ENCODE data around the gene ZNF385D.

ZNF385D gene

GRCh38 chr3:21752749-21753347 lies 1.8 kb upstream of the ZNF385D start:
- Histone ChIP-seq H3K27ac (ENCODE audit: poor library complexity, severe bottlenecking) (no peak overlapping the region), H3K36me3 (ENCODE audit: low read depth) (no peaks in the 10 kb centered on the region), H3K4me3 (ENCODE audit: severe bottlenecking) (no peak overlapping the region), H3K27me3 (ENCODE audit: insufficient read depth, poor library complexity, severe bottlenecking) (peaks cover 15% of the 10 kb centered on the region), H3K9me3 (ENCODE audit: severe bottlenecking) (no peaks in the 10 kb centered on the region), H3K4me1 (ENCODE audit: insufficient read depth, poor library complexity, severe bottlenecking) (no peaks in the 10 kb centered on the region)
- ATAC-seq (ENCODE audit: low read depth) (no peak), DNase-seq (ENCODE audit: low spot score) (no peak)
- TF ChIP-seq, protein P1, sequence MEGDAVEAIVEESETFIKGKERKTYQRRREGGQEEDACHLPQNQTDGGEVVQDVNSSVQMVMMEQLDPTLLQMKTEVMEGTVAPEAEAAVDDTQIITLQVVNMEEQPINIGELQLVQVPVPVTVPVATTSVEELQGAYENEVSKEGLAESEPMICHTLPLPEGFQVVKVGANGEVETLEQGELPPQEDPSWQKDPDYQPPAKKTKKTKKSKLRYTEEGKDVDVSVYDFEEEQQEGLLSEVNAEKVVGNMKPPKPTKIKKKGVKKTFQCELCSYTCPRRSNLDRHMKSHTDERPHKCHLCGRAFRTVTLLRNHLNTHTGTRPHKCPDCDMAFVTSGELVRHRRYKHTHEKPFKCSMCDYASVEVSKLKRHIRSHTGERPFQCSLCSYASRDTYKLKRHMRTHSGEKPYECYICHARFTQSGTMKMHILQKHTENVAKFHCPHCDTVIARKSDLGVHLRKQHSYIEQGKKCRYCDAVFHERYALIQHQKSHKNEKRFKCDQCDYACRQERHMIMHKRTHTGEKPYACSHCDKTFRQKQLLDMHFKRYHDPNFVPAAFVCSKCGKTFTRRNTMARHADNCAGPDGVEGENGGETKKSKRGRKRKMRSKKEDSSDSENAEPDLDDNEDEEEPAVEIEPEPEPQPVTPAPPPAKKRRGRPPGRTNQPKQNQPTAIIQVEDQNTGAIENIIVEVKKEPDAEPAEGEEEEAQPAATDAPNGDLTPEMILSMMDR (IDR thresholded peaks at IDR 0.05; ENCODE audit: poor library complexity, severe bottlenecking): peak; percentile 32

DNA sequence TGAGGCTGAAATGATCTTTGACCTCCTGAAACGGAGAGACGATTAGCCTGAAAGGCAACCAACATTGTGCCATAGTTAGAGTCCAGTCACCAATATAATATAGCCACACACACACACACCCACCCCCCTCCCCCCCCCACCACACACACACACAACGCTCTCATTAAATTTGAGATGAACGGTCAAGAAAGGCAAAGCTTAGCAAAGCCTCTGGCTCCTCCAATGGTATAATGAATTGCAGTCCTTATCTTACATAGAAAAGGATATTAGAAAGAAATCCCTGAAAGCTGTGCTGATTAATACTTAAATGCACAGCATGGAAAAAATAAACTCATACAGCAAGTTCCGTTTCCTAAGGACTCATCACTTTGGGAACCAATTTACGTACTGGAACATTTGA lies 876 bp upstream of the ZNF385D start:
- Histone ChIP-seq H3K27me3 (ENCODE audit: insufficient read depth, poor library complexity, severe bottlenecking) (peaks cover 15% of the 10 kb centered on the region), H3K4me3 (ENCODE audit: severe bottlenecking) (no peak overlapping the region), H3K27ac (ENCODE audit: poor library complexity, severe bottlenecking) (no peak overlapping the region), H3K36me3 (ENCODE audit: low read depth) (no peaks in the 10 kb centered on the region), H3K4me1 (ENCODE audit: insufficient read depth, poor library complexity, severe bottlenecking) (no peaks in the 10 kb centered on the region), H3K9me3 (ENCODE audit: severe bottlenecking) (no peaks in the 10 kb centered on the region)
- DNase-seq (ENCODE audit: low spot score): no peak
- ATAC-seq (ENCODE audit: low read depth): no peak
- TF ChIP-seq, protein P1 (IDR thresholded peaks at IDR 0.05; ENCODE audit: poor library complexity, severe bottlenecking): no peak

DNA sequence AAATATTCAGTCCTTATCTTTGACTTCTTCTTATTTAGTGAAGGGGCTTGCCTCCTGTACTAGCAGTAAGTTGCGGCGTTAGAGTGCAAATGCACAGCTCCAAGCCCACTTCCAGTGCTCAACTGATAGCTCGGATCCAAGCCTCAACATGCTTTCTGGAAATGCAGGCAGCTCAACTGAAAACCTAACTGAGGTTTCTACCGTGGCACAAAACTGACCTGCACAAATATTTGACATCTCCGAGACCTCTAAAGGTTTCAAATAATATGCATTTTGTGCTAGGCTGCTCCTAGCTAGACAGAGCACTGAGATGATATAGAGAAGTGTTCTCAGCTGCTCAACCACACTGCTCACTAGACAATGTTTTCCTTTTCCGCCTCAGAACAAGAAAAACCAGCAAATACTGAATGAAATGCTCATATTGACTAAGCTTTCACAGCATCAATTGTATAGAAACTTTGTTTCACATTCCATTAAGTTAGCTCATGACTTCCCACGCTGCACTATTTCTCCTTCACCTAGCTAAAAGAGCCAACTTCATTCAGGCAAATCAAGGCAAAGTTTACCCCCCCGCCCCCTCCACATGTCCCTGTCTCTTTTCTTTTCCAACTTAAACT lies 822 bp downstream of the ZNF385D start:
- ATAC-seq (ENCODE audit: low read depth) (peak; percentile 55), DNase-seq (ENCODE audit: low spot score) (no peak)
- Histone ChIP-seq H3K9me3 (ENCODE audit: severe bottlenecking) (no peaks in the 10 kb centered on the region), H3K27ac (ENCODE audit: poor library complexity, severe bottlenecking) (no peak overlapping the region), H3K36me3 (ENCODE audit: low read depth) (no peaks in the 10 kb centered on the region), H3K4me3 (ENCODE audit: severe bottlenecking) (no peak overlapping the region), H3K27me3 (ENCODE audit: insufficient read depth, poor library complexity, severe bottlenecking) (peaks cover 15% of the 10 kb centered on the region), H3K4me1 (ENCODE audit: insufficient read depth, poor library complexity, severe bottlenecking) (no peaks in the 10 kb centered on the region)
- TF ChIP-seq, protein P1 (IDR thresholded peaks at IDR 0.05; ENCODE audit: poor library complexity, severe bottlenecking): no peak

GRCh38 chr3:21747966-21748555 lies 2.9 kb downstream of the ZNF385D start:
- H3K36me3 ChIP-seq (ENCODE audit: low read depth): no peaks in the 10 kb centered on the region
- no peaks in the 10 kb centered on the region for H3K9me3 ChIP-seq (ENCODE audit: severe bottlenecking)
- no peak overlapping the region for H3K4me3 ChIP-seq (ENCODE audit: severe bottlenecking)
- H3K4me1 ChIP-seq (ENCODE audit: insufficient read depth, poor library complexity, severe bottlenecking): no peaks in the 10 kb centered on the region
- H3K27me3 ChIP-seq (ENCODE audit: insufficient read depth, poor library complexity, severe bottlenecking): peaks cover 15% of the 10 kb centered on the region
- no peak overlapping the region for H3K27ac ChIP-seq (ENCODE audit: poor library complexity, severe bottlenecking)
- DNase-seq (ENCODE audit: low spot score) (no peak), ATAC-seq (ENCODE audit: low read depth) (no peak)
- TF ChIP-seq, protein P1 (IDR thresholded peaks at IDR 0.05; ENCODE audit: poor library complexity, severe bottlenecking): no peak

DNA sequence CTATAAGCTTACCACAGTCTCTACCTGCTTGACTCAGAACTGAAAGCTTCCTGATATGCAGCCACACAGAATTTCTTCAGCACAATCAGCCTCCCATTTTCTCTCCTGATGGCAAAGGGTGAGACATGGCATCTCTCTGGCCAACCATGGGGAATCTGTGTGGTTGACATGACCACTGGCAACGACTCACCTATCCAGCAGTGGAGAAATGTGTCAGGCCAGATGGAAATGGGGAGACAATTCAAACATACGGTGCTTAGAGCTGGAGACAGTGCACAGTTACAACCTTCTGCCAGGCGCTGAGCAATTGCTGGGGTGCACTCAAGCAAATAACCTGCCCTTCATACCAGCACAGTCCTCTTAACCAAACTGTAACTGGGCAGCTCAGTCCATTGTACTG lies 3.6 kb downstream of the ZNF385D start:
- DNase-seq (ENCODE audit: low spot score) (no peak), ATAC-seq (ENCODE audit: low read depth) (no peak)
- Histone ChIP-seq H3K36me3 (ENCODE audit: low read depth) (no peaks in the 10 kb centered on the region), H3K27ac (ENCODE audit: poor library complexity, severe bottlenecking) (no peak overlapping the region), H3K4me3 (ENCODE audit: severe bottlenecking) (no peak overlapping the region), H3K9me3 (ENCODE audit: severe bottlenecking) (no peaks in the 10 kb centered on the region), H3K4me1 (ENCODE audit: insufficient read depth, poor library complexity, severe bottlenecking) (no peaks in the 10 kb centered on the region), H3K27me3 (ENCODE audit: insufficient read depth, poor library complexity, severe bottlenecking) (peaks cover 15% of the 10 kb centered on the region)
- TF ChIP-seq, protein P1 (IDR thresholded peaks at IDR 0.05; ENCODE audit: poor library complexity, severe bottlenecking): no peak
